Mucosa of rectum (tissue), 2 donors: Measurements from ENCODE around the gene MEX3B.

Source experiments
- H3K27ac ChIP-seq, 2 donors: one replicate each; pipeline ENCODE4 v1.7.0; 2013; ENCODE audit warnings: inconsistent platforms in 2 of 2, low read depth in 2 of 2, low read length in 2 of 2
- H3K27me3 ChIP-seq, 2 donors: one replicate each; pipeline ENCODE4 v1.7.0; 2013; ENCODE audit warnings: low read length in 2 of 2; ENCODE audit not compliant: control insufficient read depth in 2 of 2, insufficient read depth in 2 of 2
- H3K36me3 ChIP-seq, 2 donors: one replicate each; pipeline ENCODE4 v1.7.0; 2013; ENCODE audit warnings: low read length in 2 of 2; ENCODE audit not compliant: control insufficient read depth in 2 of 2, insufficient read depth in 2 of 2
- H3K4me1 ChIP-seq, 2 donors: one replicate each; pipeline ENCODE4 v1.7.0; 2013; ENCODE audit warnings: low read length in 2 of 2, mild to moderate bottlenecking in 1 of 2; ENCODE audit not compliant: control insufficient read depth in 2 of 2, insufficient read depth in 2 of 2
- H3K4me3 ChIP-seq, 2 donors: one replicate each; pipeline ENCODE4 v1.7.0; 2013; ENCODE audit warnings: low read length in 2 of 2
- H3K9ac ChIP-seq, 2 donors: one replicate each; pipeline ENCODE4 v1.7.0; 2013; ENCODE audit warnings: low read length in 2 of 2, low read depth in 1 of 2, mild to moderate bottlenecking in 1 of 2
- H3K9me3 ChIP-seq, 2 donors: one replicate each; pipeline ENCODE4 v1.7.0; 2013; ENCODE audit warnings: low read length in 2 of 2; ENCODE audit not compliant: control insufficient read depth in 2 of 2
- donor health status: healthy.
- donor health status: Normal muscosa, but diverticular disease.

MEX3B gene

DNA sequence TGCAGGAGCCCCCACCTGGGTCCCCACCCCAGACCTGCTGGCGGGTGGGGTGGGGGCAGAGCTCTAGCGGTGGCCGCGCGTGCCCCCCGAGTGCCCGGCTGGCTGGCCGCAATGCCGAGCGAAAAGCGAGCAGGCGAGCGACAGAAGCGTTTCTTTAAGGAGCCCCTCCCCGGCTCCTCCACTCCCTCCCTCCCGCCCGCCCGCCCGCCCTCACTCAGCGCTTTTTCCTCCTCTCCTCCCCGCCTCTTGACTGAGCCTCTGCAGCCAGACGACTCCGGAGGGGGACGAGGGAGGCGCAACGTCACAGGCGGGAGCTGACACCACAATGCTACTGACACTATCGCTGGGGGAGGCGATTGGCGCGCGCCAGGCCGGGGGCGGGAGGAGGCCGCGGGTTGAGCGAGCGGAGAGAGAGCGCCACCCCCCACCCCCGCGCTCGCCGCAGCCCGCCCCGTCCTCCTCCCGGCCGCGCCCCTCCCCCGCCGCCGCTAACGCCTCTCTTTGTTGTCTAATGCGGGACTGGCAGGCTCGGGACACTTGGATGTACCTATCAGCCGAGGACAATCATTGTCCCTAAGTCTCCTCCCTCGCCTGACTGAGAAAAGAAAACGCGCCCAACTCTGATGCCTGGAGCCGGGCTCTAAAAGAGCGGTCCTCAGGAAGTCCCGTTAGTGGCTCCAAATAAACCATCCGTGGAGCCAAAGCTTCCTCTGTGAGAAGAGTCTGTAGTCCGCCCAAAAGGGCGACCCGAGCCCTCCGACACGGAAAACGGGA, at the start of gene MEX3B:
MEX3B (minus strand) TSS at position 127 of the 774 bp plus-strand sequence. CDS start 313 bp downstream, outside the sequence.
- peak within 1 kb of the TSS; percentile 65 to 73 for H3K9ac ChIP-seq
- peaks cover 14 to 24% of the 10 kb centered on the region in 2 donors for H3K27me3 ChIP-seq
- H3K27ac ChIP-seq, result peak within 1 kb of the TSS; percentile 86 to 92
- peak within 1 kb of the TSS; percentile 84 to 100 for H3K4me3 ChIP-seq
- no peaks in the 10 kb centered on the region for H3K36me3 ChIP-seq
- no peaks in the 10 kb centered on the region for H3K9me3 ChIP-seq
- peaks cover 8 to 18% of the 10 kb centered on the region in 2 donors for H3K4me1 ChIP-seq

DNA sequence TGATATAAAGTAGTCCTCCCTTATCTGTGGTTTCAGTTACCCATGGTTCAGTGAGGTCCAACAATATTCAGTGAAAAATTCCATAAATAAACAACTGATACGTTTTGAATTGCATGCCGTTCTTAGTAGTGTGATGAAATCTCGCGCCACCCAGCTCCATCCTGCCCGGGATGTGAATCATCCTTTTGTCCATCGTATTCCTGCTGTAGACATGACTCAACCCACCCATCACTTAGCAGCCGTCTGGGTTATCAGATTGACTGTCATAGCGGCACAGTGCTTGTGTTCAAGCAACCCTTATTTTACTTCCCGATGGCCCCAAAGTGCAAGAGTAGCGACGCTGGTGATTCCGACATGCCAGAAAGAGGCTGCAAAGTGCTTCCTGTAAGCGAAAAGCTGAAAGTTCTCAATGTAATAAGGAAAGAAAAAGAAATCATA, 48.0 kb upstream of the MEX3B start:
- H3K4me1 ChIP-seq, result no peaks in the 10 kb centered on the region
- H3K27me3 ChIP-seq, result no peaks in the 10 kb centered on the region
- no peak overlapping the region for H3K4me3 ChIP-seq
- H3K9ac ChIP-seq, result no peak overlapping the region
- H3K36me3 ChIP-seq, result no peaks in the 10 kb centered on the region
- H3K27ac ChIP-seq, result no peak overlapping the region
- no peaks in the 10 kb centered on the region for H3K9me3 ChIP-seq

DNA sequence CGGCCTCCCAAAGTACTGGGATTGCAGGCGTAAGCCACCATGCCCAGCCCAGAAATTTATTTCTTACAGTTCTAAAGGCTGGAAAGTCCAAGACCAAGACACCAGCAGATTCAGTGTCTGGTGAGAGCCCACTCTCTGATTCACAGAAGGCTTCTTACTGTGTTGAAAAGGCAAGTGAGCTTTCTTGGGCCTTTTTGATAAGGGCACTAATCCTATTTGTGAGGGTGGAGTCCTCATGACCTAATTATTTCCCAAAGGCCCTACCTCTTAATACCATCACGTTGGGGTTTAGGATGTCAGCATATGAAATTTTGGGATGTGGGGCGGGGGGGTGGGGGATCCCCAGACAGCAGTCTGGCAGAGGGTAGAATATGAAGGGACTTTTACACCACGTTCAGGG, 47.5 kb upstream of the MEX3B start:
- no peak overlapping the region for H3K27ac ChIP-seq
- H3K36me3 ChIP-seq, result no peaks in the 10 kb centered on the region
- H3K4me1 ChIP-seq, result no peaks in the 10 kb centered on the region
- no peak overlapping the region for H3K4me3 ChIP-seq
- H3K27me3 ChIP-seq, result no peaks in the 10 kb centered on the region
- H3K9ac ChIP-seq, result no peak overlapping the region
- no peaks in the 10 kb centered on the region for H3K9me3 ChIP-seq

DNA sequence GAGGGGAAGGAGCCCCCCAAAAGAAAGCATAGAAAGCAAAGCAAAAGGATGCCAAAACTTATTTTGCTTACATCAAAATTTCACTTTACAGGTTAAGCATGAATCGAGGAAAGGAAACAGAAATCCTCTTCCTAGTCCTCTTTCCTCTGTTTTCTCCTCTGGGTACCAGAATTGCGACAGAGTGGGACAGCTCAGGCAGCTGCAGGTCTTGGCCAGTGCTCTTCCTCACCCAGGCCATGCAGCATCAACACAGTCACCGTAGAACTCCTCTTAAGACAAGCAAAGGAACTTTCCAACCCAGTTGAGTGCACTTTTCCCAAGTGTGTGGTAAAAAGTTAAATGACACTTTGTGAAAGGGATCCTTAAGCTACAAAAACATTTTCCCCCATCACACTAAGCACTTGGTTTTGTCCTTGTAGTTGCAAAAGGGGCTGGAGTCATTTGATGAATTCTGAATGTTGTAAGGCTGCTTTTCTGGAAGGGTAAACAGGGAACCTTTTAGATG, 45.9 kb upstream of the MEX3B start:
- Histone ChIP-seq H3K27ac (no peak overlapping the region), H3K4me1 (no peaks in the 10 kb centered on the region), H3K27me3 (no peaks in the 10 kb centered on the region), H3K9me3 (no peaks in the 10 kb centered on the region), H3K9ac (no peak overlapping the region), H3K36me3 (no peaks in the 10 kb centered on the region), H3K4me3 (no peak overlapping the region)

DNA sequence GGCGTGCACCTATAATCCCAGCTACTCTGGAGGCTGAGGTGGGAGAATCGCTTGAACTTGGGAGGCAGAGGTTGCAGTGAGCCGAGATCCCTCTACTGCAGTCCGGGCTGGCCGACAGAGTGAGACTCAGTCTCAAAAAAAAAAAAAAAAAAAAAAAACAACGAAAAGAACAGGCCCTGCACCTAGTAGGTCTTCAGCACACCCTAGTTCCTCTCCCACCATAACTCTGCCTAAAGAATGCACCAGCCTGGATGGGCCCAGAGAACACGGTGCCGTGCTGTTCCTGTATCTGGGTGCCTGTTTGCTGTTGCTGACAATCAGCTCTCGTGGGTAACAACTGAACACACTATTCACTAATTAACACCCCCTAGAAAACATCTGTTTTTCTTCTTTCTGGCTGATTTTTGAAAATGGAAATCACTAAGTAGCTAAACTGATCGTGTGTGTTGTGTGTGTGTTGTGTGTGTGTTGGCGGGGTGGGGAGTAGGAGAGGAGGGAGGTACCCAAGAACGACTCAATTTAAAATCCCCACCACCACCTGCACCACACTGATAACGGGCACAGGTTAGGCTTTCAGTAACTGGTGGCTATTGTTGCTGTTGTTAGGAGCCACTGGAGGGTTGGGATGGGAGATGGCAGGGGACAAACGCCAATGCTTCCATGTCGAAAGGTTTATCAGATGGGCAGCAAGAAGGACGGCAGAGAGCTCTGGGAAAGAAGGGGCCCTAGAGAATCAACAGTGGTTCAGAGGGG, 40.6 kb upstream of the MEX3B start:
- no peaks in the 10 kb centered on the region for H3K9me3 ChIP-seq
- H3K9ac ChIP-seq, result no peak overlapping the region
- H3K27ac ChIP-seq, result no peak overlapping the region
- no peaks in the 10 kb centered on the region for H3K36me3 ChIP-seq
- no peak overlapping the region for H3K4me3 ChIP-seq
- no peaks in the 10 kb centered on the region for H3K4me1 ChIP-seq
- no peaks in the 10 kb centered on the region for H3K27me3 ChIP-seq

DNA sequence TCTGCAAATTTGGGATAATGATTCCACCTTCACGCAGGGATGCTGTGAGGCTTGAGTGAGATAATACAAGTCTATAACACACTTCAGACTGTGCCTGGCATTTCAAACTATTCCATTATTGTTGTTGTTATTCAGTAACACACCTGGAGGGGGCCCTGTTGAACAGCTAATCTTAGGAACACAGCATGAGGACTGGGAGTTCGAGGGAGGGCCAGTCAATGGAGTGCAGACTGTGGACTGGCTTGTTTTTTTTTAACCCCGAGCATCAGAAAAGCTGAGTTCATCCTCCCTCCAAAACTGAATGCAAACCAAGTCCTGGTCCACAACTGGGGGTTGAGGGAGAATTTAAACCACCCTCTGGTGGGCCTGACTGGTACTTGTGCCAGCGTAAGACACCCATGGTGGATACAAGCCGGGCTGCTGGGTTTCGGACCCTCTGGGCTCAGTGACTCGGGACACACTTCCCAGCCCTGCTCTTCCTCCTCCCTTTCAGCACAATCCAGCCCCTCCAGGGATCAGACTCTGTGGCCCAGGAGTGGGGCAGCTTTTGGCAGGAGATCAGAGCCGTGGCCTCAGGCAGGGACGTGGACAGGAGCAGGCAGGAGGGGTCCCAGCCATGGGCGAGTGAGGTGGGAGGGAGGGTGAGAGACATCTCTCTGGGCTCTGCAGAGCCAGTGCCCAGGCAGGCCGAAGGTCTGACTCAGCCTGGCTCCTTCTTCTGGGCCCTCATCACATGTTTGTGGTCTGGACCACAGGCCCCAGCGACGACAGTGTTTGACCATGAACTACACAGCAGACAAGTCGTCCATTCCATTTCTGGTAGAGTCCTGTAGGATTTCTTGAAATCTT, 36.3 kb upstream of the MEX3B start:
- no peak overlapping the region for H3K9ac ChIP-seq
- H3K27me3 ChIP-seq, result no peaks in the 10 kb centered on the region
- H3K27ac ChIP-seq, result no peak overlapping the region
- H3K4me1 ChIP-seq, result no peaks in the 10 kb centered on the region
- H3K4me3 ChIP-seq, result no peak overlapping the region
- H3K36me3 ChIP-seq, result no peaks in the 10 kb centered on the region
- no peaks in the 10 kb centered on the region for H3K9me3 ChIP-seq

DNA sequence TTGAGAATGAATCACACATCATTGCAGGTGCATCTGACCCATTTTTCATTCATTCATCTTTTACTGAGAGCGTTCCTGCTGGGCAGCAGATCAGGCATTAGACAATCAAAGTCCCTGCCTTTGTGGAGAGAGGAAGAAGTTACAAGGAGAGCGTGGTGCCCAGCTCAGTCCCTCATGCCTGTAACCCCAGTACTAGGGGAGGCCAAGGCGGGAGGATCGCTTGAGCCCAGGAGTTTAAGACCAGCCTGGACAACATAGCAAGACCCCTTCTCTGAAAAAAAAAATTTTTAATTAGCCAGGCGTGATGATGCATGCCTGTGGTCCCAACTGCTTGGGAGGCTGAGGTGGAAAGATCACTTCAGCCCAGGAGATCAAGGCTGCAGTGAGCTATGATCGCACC, 35.0 kb upstream of the MEX3B start:
- H3K4me3 ChIP-seq, result no peak overlapping the region
- no peaks in the 10 kb centered on the region for H3K9me3 ChIP-seq
- H3K27me3 ChIP-seq, result no peaks in the 10 kb centered on the region
- H3K9ac ChIP-seq, result no peak overlapping the region
- no peak overlapping the region for H3K27ac ChIP-seq
- H3K4me1 ChIP-seq, result no peaks in the 10 kb centered on the region
- no peaks in the 10 kb centered on the region for H3K36me3 ChIP-seq

DNA sequence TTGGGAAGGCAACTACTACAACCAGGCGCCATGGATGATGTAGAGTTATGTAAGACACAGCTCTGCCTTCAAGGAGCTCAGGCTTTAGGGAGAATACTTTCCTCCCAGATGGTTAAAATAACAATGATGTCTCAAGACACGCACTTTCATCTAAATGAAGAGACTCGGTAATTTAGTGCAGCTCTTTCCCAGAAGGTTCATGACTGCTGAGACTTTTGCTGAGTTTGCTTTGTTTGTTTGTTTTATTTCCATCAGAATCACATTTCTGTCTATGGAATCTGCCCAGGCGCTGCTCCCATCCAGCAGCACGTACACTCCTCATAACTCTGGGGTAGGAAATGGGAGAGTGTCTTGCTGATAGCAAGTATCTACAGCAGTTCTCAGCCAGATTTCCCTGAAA, 33.9 kb upstream of the MEX3B start:
- H3K9ac ChIP-seq, result no peak overlapping the region
- H3K4me1 ChIP-seq, result no peaks in the 10 kb centered on the region
- H3K36me3 ChIP-seq, result no peaks in the 10 kb centered on the region
- no peak overlapping the region for H3K27ac ChIP-seq
- H3K4me3 ChIP-seq, result no peak overlapping the region
- no peaks in the 10 kb centered on the region for H3K27me3 ChIP-seq
- H3K9me3 ChIP-seq, result no peaks in the 10 kb centered on the region

DNA sequence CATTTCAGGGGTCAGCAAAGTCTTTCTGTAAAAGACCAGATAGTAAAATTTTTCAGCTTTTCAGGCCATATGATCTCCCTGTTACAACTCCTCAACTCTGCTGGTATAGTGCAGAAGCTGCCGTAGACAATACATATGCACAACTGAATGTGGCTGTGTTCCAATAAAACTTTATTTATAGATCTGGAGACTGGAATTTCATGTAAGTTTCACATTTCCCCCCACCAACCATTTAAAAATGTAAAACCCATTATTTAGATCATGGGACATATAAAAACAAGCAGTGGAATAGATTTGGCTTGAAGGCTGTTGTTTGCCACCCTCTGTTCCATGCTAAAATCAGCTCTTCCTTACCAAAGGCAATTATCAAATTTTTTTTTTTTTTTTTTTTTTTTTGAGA, 28.8 kb upstream of the MEX3B start:
- H3K36me3 ChIP-seq, result no peaks in the 10 kb centered on the region
- no peak overlapping the region for H3K9ac ChIP-seq
- no peaks in the 10 kb centered on the region for H3K27me3 ChIP-seq
- no peak overlapping the region for H3K27ac ChIP-seq
- H3K4me3 ChIP-seq, result no peak overlapping the region
- H3K9me3 ChIP-seq, result no peaks in the 10 kb centered on the region
- H3K4me1 ChIP-seq, result no peaks in the 10 kb centered on the region
